Activated CD8-positive, alpha-beta memory T cell treated with anti-CD3 and anti-CD28 coated beads for 1 hour (primary cell): ENCODE measurements around the gene NR4A1.

Experiments
- DNase-seq, 2 donors: peaks; one replicate each; pipeline ENCODE4 v3.0.0-alpha.2; 2020; ENCODE audit warnings: low read depth in 1 of 2; ENCODE audit errors: extremely low read depth in 1 of 2

NR4A1 gene

DNA sequence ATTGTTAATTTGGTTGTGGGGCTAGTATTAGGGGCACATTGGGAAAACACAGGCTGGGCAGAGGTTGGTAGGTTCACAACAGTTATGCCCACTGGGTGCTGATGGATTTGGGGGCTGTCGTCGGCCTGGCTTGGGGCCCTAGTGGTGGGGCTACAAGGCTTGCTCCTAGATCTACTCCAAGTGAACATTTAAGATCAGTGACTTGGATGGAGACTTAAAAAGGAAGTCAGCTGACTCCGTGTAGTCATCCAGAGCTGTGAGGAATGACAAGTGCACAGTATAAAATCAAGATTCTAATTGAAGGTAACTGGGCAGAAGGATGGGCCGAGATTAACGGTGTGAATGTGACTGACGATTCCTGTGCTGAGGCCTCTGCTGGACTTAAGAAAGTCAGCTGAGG, 12.8 kb upstream of the NR4A1 start:
- no peak for DNase-seq

DNA sequence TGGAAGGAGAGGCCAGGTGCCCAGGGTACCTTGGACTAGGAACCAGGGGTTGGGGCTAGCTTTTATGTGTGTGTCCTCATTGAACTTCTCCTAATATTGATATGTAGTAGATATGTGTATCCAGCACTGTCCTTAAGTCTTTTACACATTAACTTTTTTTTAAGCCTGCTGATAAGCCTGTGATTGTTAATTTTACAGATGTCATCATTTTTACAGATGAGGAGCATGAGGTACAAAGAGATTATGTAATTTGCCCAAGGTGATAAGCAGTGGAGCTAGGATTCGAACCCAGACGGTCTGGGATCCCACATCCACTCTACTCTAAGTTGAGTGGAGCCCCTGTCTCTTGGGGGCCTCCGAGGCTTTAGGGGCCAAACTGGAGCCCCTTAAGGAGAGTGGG, 10.2 kb upstream of the NR4A1 start:
- no peak for DNase-seq

DNA sequence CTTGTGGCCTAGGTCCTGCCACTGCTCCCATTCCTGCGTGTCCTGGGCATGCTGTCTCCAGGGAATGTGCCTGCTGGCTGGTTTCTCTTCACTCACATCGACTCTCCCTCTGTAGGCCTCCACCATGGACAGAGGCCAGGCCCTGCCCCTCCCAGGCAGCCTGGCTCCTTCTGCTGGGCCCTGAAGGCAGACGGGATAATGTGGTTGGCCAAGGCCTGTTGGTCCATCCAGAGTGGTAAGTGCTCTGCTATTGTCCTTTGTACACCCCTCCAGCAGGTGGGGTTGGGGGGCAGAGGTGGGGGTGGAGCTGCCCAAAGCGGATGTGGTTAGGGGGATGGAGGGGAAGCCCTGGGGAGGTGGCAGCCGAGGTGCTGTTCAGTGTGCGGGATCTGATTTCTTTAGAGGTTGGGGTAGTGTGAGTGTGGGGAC, 9.5 kb upstream of the NR4A1 start:
- DNase-seq, result no peak

DNA sequence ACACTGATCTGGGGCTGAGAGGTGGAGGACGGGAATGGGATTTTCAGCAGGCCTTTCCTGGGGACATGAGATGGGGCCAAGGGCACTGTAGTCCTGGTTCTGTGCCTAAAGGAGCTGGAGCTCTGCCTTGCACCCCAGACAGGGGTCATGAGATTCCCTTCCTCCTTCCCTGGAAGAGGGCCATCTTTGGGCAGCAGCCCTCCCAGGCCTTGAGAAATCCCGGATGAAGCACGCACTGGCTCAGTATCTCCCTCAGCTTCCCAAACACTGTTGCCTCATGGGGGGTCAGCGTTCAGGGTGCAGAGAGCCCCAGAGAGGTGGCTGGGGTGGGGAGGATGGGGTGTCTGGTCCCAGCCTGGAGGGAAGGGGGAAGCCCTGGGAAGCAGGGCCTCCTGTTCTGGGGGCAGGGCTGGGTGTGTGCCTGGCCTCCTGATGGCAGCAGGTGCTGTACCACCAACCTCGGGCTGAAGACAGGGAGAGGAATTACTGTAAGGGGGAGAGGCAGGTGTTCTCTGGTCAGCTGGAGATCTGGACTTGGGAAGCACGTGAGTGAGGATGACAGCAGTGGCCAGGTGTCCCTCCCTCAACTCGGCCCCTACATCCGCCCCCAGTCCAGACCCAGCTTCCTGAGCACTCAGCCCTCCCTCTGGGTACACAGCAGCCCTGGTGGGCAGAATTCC, 8.4 kb upstream of the NR4A1 start:
- no peak for DNase-seq

DNA sequence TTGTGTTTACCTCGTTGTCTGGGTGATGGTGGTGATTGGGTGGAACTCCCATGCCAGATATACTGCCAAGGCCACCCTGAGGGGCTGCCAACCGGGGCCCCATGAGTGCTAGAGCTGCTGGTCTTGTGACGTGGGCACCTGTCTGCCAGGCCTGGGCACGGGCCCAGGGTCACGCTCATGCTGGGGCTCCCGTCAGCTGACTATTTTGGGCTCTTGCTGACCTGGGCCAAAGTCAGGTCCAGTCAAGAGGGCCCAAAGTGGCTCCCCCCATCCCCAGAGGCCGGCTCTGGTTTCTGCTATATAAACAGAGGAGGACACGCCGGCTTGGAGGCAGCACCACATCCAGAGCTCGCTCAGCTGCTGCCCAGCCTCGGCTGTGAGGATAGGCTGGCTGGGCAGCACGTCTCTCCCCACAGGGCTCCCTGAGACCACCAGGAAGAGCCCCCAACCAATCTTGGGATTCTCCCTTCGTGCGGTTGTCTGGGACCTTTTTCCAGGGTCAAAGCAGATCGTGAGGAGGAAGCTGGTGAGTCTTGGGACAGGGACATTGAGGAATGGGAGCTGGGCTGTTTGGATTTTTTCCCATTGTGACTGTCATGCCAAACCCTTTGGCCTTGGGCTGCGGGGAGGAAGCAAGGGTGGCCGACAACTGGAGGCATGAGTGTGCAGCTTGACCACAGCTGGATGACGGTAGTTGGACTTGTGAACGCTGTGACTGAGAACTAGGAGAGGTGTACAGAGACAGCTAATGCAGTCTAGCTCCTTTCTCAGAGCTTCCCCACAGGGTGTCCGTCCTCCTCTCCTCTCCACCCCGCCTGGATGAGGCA, 7.6 kb upstream of the NR4A1 start:
- no peak for DNase-seq

DNA sequence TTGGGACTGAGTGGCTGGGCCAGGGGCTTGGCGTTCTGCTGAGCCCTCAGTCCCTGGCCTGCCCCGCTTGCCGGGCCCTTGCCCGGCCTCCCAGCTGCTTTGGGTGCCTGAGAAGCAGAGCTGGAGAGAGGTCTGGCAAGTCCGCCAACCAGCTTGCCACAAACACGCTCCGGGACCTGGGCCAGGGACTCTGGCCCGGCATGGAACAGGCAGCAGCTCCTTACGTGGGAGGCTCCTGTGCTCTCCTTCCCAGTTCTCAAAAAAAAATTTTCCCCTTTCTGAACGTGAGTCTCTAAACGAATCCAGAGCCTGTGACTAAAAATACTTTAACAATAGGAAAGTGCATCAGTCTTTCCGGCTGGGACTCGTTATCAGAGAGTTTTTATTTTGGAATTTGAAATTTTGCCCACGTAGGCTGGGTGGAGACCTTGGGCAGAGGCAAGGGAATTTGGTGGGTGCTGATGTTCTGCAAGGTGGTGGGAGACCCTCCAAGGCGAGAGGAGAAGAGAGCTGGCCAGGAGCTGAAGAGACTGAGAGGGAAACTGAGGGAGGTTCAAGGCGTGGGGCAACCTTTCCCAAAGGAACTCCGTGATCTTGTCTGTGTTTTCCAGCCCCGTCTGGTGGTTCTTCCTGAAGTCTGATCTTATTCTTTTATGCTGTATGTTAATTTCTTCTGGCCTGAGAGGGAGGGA, 6.8 kb upstream of the NR4A1 start:
- DNase-seq, result no peak

DNA sequence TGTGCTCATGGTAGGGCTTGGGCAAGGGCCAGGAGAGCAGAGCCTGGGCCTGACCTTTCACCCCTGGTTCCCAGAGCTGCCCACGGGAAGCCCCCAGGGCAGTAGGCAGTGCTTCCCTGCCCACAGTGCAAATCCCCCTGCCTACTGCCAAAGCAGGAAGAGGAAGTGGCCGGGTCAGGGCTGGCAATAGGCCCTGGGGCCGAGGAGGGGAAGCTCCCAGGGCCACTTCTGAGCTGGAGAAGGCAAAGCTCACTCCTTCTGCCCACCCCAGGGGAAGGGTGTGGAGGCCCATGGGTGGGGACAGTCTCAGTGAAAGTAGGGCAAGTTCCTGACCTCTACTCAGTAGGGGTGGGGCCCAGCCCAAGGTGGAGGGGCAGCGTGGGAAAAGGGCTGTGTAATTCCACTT, 5.4 kb upstream of the NR4A1 start:
- no peak for DNase-seq

DNA sequence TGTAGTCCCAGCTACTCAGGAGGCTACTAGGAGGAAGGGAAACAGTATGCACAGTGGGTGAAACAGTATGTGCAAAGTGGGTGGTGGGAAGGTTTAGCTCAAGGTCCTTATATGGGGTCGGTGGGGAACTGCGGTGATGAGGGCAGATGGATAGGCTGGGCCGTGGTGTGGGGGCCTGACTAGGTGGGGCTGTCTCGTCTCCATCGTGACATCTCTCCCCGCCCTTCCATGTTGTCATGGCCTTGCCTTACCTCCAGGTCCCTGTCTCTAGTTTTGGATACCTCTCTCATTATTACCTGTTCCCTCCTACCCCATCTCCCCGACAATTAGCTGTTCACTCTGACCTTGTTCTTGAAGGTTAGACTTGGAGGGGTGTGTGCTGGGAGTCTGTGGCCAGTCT, 4.4 kb upstream of the NR4A1 start:
- no peak for DNase-seq

DNA sequence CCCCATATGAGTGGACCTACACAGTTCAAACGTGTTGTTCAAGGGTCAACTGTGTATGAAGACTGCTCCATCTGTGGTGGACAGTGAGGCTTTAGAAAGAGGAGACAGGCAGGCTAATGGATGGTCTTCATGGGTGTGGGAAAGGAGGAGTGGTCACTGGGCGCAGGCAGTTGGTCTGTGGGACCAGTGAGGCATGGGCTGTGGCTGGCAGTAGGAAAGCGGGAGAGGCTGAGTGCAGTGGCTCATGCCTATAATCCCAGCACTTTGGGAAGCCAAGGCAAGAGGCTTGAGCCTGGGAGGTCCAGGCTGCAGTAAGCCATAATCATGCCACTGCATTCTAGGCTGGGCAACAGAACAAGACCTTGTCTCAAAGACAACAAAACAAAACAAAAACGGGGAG, 2.0 kb upstream of the NR4A1 start:
- no peak for DNase-seq

DNA sequence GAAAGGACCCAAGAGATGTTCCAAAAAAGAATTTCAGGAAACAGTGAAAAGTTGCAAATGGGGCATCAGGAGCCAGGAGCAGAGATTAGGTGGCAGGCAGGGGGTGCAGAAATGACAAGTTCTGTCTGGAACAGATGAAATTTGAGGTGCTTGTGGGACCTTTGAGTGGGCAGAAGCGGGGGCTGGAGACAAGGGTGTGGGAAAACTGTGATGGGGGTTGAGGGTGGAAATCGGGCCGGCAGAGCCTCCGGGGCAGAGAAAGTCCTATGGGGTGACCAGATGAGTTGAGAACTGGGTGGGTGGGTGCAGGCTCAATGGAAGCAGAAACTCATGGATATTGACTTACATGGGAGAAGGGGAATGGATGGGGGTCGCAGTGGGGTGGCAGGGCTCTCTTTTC, 1.6 kb upstream of the NR4A1 start:
- DNase-seq, result no peak

DNA sequence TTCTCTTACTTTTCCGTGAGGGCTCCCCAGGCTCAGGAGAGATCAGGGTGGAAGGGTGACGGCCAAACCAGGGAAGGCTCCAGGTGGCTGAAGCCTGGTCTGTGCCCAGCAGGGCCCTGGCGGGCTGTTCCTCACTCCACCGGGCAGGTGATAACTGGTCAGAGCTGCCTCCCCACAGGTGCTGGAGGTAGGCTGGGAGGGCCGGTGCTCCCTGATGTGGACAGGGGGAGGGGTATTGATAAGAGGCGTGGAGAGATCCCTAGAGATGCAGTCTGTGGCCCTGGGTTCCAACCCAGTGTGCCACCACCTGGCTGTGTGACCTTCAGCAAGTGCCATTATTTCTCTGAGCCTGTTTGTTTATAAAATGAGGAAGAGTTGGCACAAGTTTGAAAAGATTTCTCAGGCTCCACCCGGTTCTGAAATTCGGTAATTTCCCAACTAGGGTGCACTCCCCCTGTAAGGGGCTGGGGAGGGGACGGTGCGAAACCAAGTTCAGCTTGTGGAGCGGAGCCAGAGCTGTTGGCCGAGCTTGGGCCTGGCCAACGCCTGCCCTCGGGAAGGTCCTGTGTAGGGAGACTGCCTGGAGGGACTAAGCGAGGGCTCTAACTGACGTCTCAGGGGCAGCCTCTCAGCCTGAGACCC, 1.0 kb upstream of the NR4A1 start:
- no peak for DNase-seq

DNA sequence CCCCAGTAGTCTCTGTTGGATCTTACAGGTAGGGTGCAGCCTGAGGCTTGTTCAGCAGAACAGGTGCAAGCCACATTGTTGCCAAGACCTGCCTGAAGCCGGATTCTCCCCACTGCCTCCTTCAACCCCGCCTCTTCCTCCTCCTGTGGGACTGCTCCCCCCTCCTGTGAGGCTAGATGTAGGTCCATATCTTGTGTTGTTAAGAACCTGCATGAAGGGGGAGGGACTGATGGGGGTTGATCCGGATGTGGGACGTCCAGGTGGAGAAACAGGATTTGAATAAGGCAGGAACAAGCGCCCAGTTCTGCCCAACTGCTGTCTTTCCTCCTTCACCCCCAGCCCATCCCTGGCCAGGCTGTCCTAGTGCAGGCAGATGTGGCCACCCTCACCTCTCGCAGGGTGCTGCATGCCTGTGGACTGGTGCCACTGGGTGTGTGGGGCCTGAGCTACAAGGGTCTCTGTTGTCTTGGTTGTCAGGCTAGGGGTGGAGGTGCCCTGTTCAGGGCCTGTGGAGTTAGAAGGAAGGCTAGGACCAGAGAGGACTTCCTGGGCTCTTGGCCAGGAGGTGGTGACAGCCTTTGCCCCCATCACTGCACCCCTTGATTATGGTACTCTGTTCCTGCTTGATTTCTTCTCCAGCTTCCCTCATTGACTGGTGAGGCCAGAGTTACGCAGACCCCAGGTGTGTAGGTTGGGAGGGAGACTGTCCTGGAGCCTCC, 1.4 kb downstream of the NR4A1 start:
- no peak for DNase-seq

DNA sequence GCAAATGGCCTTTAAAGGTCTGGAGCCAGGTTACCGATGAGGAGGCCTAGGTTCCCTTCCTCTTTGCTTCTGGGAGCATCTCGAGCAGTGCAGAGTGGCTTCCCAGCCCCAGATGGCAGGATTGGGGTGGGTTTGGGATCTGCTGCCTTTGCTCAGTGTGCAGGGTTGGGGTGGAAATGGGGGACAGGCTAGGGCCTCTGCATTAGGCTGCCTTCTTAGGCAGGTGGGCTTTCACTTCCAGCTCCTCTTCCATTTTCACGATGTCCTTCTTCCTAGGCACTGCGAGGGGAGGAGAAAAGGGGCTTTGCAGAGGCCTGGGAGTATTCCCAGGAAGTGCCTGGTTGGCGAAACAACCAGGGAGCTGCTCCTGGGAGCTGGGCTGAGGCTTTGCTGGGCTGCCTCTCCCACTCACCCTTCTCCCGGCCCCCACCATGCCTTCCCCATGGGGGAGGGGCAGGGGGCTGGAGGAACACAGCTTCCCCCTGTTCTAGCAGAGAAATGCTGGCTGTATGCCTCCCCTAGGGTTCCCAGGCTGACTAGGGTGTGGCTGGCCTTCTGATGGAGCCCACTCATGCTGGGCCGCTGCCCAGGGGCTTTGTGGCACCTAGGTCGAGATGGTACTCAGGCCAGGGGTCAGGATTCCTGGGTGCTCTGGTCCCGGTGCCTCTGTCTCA, 2.4 kb downstream of the NR4A1 start:
- peak in 1 of 2 donors; percentile 33 for DNase-seq

DNA sequence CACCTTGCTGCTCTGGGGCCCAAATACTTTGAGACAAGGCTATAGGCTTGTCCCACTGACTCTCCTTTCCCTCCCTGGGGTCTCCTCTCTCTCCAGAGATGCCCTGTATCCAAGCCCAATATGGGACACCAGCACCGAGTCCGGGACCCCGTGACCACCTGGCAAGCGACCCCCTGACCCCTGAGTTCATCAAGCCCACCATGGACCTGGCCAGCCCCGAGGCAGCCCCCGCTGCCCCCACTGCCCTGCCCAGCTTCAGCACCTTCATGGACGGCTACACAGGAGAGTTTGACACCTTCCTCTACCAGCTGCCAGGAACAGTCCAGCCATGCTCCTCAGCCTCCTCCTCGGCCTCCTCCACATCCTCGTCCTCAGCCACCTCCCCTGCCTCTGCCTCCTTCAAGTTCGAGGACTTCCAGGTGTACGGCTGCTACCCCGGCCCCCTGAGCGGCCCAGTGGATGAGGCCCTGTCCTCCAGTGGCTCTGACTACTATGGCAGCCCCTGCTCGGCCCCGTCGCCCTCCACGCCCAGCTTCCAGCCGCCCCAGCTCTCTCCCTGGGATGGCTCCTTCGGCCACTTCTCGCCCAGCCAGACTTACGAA, 3.1 kb downstream of the NR4A1 start:
- no peak for DNase-seq

DNA sequence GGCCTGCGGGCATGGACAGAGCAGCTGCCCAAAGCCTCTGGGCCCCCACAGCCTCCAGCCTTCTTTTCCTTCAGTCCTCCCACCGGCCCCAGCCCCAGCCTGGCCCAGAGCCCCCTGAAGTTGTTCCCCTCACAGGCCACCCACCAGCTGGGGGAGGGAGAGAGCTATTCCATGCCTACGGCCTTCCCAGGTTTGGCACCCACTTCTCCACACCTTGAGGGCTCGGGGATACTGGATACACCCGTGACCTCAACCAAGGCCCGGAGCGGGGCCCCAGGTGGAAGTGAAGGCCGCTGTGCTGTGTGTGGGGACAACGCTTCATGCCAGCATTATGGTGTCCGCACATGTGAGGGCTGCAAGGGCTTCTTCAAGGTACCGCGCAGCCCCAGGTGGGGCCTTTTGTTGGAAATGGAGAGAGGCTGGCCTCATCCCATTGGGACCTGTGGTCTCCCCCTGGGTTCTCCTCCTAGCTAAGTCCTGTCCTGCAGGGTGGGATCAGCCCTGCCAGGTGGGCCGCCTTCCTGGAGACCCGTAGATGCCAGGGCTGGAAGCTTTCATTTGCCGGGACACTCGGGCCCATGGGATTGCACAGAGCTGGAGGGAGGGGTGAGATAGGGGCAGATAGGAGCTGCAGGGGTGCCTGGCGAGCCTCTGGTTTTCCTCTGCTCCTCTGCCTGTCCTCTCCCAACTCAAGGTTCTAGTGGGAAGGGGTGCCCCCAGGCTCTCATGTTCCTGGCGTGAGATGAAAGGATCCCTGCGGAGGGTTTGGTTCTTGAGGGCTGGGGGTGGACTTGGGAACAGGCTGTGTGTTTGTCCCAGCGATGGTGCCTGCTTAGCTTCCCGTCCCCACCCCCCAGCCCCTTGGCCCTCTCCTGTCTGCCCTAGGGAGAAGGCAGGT, 3.8 kb downstream of the NR4A1 start:
- no peak for DNase-seq

DNA sequence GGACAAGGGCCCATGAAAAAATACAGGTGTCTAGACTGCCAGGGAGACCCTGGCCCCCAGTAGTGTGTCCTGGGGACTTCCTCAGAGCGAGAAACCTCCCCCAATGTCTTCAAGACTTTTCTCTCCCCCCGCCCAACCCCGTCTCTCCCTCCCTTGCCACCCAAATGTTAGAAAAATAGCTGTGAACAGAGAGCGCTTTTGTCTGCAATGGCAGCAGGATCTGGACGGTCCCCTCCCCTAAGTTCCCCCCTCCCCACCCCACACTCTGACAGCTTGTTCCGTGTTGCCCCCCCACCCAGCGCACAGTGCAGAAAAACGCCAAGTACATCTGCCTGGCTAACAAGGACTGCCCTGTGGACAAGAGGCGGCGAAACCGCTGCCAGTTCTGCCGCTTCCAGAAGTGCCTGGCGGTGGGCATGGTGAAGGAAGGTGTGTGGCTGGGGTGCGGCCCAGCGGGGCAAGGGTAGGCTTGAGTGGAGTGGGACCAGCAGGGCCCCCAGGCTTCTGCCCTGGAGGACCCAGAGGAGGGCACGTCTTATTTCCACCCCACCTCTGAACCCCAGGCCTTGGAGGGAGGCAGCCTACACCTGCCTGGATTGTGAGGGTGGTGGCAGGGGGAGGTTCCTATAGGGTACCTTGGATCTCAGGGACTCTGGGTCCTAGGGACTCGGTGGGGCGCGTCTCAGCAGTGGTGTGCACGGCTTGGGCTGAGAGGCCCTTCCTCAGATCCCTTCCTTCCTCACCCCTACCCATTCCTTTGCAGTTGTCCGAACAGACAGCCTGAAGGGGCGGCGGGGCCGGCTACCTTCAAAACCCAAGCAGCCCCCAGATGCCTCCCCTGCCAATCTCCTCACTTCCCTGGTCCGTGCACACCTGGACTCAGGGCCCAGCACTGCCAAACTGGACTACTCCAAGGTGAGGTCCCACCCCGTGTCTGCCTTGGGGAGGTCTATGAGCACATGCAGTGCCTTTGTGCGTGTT, 4.8 kb downstream of the NR4A1 start:
- DNase-seq, result no peak

DNA sequence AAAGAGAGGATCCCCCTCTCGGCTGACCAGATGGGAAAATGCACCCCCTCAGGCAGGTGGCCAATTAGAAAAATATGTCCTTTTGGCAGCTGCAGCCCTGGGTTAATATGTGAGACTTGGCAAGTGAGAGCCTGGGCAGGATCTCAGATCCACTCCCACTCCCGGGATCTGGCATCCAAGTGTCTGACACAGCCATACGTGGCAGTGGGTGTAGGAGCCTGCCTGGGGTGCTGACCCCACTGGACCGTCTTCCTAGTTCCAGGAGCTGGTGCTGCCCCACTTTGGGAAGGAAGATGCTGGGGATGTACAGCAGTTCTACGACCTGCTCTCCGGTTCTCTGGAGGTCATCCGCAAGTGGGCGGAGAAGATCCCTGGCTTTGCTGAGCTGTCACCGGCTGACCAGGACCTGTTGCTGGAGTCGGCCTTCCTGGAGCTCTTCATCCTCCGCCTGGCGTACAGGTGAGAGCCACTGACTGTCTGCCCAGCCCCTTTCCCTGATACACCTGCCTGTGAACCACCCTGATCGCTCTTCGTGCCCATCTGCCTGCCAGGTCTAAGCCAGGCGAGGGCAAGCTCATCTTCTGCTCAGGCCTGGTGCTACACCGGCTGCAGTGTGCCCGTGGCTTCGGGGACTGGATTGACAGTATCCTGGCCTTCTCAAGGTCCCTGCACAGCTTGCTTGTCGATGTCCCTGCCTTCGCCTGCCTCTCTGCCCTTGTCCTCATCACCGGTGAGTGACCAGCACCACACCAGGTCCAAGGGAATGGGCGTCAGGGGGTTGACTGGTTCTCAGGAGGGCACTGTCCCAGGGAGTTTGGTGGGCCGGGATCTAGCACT, 5.8 kb downstream of the NR4A1 start:
- no peak for DNase-seq
